Left forelimb (tissue), 1 donor: ENCODE results near the gene NUDT4.
"Not testable (repeated sequence)": the region's sequence is repeated elsewhere in the genome, so short reads cannot be mapped to it uniquely, and the experiment has no call there.

ENCODE experiments used
- DNase-seq: peaks from one replicate; pipeline ENCODE4 v3.0.0-alpha.2; 2018; ENCODE audit warnings: low spot score

The NUDT4 gene

GRCh38 chr12:93402333-93403311 is 24.9 kb downstream of the NUDT4 start:
- DNase-seq, result no peak

GRCh38 chr12:93403988-93404803 is 26.5 kb downstream of the NUDT4 start:
- no peak for DNase-seq

GRCh38 chr12:93404961-93405849 is 27.5 kb downstream of the NUDT4 start:
- DNase-seq, result no peak

GRCh38 chr12:93407054-93407962 is 29.6 kb downstream of the NUDT4 start:
- no peak for DNase-seq

GRCh38 chr12:93407963-93408283 is 30.2 kb downstream of the NUDT4 start:
- DNase-seq, result no peak

- no peak for DNase-seq
Observed at GRCh38 chr12:93408813-93409212, 31.1 kb downstream of the NUDT4 start.

- not testable (repeated sequence) for DNase-seq
Observed at GRCh38 chr12:93409343-93410187, 31.8 kb downstream of the NUDT4 start.

GRCh38 chr12:93411060-93411459 is 33.3 kb downstream of the NUDT4 start:
- not testable (repeated sequence) for DNase-seq

- DNase-seq, result not testable (repeated sequence)
Observed at GRCh38 chr12:93412396-93412795, 34.7 kb downstream of the NUDT4 start.

- no peak for DNase-seq
Observed at GRCh38 chr12:93413064-93413463, 35.3 kb downstream of the NUDT4 start.

GRCh38 chr12:93415723-93416464 is 38.2 kb downstream of the NUDT4 start:
- DNase-seq, result no peak

GRCh38 chr12:93417967-93418480 is 40.3 kb downstream of the NUDT4 start:
- DNase-seq, result no peak

GRCh38 chr12:93419388-93420034 is 41.8 kb downstream of the NUDT4 start:
- no peak for DNase-seq

GRCh38 chr12:93422050-93422449 is 44.3 kb downstream of the NUDT4 start:
- no peak for DNase-seq

GRCh38 chr12:93425736-93426411 is 48.1 kb downstream of the NUDT4 start:
- DNase-seq, result no peak

- DNase-seq, result no peak
Observed at GRCh38 chr12:93426412-93426805, 48.7 kb downstream of the NUDT4 start.

GRCh38 chr12:93427779-93428564 is 50.2 kb downstream of the NUDT4 start:
- no peak for DNase-seq
